ENCODE measurements around the gene CPEB3.

- TF ChIP-seq, protein P1, sequence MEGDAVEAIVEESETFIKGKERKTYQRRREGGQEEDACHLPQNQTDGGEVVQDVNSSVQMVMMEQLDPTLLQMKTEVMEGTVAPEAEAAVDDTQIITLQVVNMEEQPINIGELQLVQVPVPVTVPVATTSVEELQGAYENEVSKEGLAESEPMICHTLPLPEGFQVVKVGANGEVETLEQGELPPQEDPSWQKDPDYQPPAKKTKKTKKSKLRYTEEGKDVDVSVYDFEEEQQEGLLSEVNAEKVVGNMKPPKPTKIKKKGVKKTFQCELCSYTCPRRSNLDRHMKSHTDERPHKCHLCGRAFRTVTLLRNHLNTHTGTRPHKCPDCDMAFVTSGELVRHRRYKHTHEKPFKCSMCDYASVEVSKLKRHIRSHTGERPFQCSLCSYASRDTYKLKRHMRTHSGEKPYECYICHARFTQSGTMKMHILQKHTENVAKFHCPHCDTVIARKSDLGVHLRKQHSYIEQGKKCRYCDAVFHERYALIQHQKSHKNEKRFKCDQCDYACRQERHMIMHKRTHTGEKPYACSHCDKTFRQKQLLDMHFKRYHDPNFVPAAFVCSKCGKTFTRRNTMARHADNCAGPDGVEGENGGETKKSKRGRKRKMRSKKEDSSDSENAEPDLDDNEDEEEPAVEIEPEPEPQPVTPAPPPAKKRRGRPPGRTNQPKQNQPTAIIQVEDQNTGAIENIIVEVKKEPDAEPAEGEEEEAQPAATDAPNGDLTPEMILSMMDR (IDR thresholded peaks at IDR 0.05): no peak
- no peak for TF ChIP-seq POLR2A (IDR thresholded peaks at IDR 0.05)
Measured at GRCh38 chr10:92180399-92180798, 110.5 kb downstream of the CPEB3 start.

All from thyroid gland (tissue), 4 donors.